ENCODE measurements around the gene PLCXD1.

DNA sequence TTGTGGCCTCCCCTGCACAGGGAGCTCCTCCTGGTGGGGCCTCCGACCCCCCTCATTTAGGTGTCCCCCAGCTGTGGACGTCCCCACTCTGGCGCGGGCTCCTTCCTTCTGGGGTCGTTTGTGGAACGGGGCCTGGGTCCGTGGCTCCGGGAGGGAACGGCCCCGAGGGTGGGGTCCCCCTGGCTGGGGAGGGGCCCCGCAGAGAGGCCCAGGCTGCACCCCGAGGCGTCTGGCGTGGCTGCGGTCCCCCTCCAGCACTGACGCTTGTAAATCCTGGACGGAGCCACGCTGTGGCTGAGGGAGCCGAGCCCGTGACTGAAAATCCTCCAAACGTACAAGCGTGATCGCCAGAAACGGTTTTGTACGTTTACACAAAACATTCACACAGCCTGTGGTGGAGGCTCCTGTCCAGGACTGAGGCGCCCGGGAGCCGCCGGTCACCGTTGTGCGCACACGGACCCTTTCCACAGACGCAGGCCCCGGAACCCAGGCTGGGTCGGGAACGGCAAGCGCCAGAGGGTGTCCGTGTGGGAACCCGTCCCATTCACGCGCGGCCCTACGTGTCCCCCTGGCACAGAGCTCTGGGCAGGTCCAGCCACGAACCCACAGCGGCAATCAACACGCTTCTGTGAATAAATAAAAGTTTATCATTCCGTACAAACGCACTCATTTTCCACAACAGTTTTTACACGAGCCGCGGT lies 52.6 kb downstream of the PLCXD1 start:
- TF ChIP-seq, protein P1, sequence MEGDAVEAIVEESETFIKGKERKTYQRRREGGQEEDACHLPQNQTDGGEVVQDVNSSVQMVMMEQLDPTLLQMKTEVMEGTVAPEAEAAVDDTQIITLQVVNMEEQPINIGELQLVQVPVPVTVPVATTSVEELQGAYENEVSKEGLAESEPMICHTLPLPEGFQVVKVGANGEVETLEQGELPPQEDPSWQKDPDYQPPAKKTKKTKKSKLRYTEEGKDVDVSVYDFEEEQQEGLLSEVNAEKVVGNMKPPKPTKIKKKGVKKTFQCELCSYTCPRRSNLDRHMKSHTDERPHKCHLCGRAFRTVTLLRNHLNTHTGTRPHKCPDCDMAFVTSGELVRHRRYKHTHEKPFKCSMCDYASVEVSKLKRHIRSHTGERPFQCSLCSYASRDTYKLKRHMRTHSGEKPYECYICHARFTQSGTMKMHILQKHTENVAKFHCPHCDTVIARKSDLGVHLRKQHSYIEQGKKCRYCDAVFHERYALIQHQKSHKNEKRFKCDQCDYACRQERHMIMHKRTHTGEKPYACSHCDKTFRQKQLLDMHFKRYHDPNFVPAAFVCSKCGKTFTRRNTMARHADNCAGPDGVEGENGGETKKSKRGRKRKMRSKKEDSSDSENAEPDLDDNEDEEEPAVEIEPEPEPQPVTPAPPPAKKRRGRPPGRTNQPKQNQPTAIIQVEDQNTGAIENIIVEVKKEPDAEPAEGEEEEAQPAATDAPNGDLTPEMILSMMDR (conservative IDR thresholded peaks at IDR 0.05 in 1 of 2, IDR thresholded peaks at IDR 0.05 in 1 of 2; ENCODE audit: extremely low read depth in 1 of 2, insufficient read depth in 1 of 2, low read depth in 1 of 2, low read length in 2 of 2), result no peak
- TF ChIP-seq EZH2 (IDR thresholded peaks at IDR 0.05; ENCODE audit: borderline replicate concordance, low read length), result no peak
